VCaP (cell line): ENCODE data around the gene PLA2G2C.
"Not testable (repeated sequence)": the region's sequence is repeated elsewhere in the genome, so short reads cannot be mapped to it uniquely, and the experiment has no call there.

Experiments
- H3K27ac ChIP-seq: fragments of 450-650 bp; 2 replicates; pipeline ENCODE4 v1.5.1; 2017
- TF ChIP-seq, protein P1 (sequence below): fragments of 450-650 bp; conservative IDR thresholded peaks from 2 replicates; pipeline ENCODE4 v1.5.1; 2017; ENCODE audit warnings: mild to moderate bottlenecking, moderate library complexity

The PLA2G2C gene

DNA sequence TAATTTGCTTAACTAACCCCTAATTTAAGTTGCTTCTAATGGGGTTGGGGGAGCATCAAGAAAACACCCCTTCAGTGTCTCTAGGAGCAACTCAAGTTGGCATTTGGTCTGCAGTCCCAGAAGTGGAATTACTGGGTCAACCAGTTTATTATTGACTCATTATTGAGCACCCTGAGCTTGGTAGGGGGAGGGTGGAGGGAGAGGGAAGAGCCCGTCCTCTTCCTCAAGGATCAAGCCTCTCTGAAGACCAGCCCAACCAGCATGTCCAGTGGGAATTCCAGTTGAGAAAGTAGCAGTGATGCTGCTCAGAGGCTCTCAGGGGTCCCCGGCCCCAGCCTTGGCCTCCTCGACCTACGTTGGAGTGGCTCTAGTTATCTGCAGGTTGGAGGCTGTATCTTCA is 49.3 kb downstream of the PLA2G2C start:
- H3K27ac ChIP-seq, result peak overlapping the region; percentile 56
- TF ChIP-seq, protein P1, sequence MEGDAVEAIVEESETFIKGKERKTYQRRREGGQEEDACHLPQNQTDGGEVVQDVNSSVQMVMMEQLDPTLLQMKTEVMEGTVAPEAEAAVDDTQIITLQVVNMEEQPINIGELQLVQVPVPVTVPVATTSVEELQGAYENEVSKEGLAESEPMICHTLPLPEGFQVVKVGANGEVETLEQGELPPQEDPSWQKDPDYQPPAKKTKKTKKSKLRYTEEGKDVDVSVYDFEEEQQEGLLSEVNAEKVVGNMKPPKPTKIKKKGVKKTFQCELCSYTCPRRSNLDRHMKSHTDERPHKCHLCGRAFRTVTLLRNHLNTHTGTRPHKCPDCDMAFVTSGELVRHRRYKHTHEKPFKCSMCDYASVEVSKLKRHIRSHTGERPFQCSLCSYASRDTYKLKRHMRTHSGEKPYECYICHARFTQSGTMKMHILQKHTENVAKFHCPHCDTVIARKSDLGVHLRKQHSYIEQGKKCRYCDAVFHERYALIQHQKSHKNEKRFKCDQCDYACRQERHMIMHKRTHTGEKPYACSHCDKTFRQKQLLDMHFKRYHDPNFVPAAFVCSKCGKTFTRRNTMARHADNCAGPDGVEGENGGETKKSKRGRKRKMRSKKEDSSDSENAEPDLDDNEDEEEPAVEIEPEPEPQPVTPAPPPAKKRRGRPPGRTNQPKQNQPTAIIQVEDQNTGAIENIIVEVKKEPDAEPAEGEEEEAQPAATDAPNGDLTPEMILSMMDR, result no peak

DNA sequence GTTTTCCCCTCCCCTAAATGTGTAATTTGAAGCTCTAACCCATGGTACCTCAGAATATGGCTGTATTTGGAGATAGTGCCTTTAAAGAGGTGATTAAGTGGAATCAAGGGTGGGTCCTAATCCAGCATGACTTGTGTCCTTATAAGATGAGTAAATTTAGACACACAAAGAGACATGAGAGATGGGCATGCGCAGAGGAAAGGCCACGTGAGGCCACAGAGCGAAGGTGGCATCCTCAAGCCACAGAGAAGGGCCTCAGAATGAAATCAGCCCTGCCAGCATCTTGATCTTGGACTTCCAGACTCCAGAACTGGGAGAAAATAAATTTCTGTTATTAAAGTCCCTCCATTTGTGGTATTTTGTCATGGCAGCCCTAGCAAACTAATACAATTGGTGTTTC is 50.1 kb downstream of the PLA2G2C start:
- peak overlapping the region; percentile 56 for H3K27ac ChIP-seq
- TF ChIP-seq, protein P1, result no peak

DNA sequence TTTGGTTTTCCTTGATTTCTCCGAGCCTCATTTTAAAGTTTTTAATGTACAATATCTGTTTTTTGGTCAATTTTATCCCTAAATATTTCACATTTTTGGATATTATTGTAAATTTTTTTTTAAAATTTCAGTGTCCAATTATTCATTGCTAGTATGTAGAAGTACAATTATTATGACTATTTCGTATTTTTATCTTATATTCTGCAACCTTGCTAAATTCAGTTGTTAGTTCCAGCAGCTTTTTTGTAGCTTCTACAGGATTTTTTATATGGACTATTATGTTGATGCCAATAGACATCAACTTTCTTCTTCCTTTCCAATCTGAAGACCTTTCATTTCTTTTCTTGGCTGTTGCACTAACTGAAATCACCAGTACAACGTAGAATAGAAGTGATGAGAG is 51.3 kb downstream of the PLA2G2C start:
- TF ChIP-seq, protein P1, result no peak
- no peak overlapping the region for H3K27ac ChIP-seq

DNA sequence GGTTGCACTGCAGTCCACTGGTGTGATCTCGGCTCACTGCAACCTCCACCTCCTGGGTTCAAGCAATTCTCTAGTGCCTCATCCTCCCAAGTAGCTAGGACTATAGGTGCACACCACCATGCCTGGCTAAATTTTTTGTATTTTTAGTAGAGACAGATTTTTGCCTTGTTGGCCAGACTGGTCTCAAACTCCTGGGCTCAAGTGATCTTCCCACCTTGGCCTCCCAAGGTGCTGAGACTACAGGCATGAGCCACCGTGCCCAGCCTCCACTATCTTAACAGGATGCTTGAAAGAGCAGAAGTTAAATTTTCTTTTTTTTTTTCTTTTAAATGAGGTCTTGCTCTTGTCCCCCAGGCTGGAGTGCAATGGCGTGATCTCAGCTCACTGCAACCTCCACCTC is 55.8 kb downstream of the PLA2G2C start:
- H3K27ac ChIP-seq, result not testable (repeated sequence)

DNA sequence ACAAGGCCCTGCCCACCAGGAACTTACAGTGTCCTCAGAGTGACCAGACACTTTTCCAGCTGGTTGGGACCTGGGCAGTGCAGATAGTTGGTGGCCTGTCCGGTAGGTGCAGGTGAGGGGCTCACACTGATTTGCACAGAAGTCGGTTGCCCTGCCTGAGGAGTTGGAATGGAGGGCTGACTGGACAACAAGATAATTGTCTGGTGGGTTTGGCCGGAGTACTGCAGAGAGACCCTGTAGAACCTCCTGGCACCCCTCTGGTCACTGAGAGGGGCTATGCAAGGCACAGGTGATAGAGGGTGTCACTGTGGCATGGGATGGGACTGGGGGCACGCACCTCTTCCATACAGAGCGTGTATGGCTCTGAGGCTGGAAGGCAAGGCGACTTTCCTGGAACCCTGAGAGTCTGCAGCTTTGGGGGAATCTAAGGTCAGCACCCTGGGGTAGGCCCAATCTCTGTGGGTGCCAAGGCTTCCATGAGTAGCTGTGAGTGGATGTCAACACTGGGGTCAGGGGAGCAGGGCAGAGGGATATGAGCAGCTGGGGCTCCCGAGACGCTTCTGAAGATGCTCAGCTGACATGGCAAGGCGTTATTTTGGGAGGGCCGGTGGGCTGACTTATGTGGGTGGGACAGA is 59.4 kb downstream of the PLA2G2C start:
- no peak overlapping the region for H3K27ac ChIP-seq
- TF ChIP-seq, protein P1, result no peak

DNA sequence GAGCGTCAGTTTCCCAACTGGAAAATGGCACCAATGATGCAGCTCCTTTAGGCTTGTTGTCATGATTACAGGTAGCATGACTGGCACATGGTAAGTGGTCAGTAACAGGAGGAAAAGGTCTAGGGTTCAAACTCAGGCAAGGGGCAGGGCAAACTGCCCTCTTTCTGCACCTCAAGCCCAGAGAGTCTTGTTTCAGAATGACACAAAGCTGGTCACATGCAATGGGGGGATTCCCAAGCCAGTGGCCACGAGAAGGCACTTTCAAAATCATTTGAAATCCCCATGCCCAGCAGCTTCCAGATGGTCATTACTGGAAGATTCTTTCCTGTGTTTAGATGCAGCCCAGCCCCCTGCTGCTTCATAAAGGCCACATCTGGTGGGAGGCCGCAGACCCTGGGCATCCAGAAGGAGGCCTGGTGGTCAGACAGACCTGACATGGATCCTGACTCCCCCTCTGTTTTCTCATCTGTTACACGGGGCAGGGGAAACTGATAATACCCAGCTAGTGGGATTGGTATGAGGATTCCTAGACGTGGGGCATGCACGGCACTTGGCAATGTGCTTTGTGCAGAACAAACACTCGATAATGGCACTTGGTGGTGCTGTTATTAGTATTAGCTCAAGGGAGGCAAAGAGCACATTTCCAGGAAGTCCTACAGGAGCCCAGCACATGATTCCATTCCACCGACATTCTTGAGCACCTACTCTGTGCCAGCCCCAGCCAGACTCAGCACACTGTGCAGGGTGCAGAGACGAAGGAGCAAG is 60.1 kb downstream of the PLA2G2C start:
- TF ChIP-seq, protein P1, result no peak
- H3K27ac ChIP-seq, result no peak overlapping the region

DNA sequence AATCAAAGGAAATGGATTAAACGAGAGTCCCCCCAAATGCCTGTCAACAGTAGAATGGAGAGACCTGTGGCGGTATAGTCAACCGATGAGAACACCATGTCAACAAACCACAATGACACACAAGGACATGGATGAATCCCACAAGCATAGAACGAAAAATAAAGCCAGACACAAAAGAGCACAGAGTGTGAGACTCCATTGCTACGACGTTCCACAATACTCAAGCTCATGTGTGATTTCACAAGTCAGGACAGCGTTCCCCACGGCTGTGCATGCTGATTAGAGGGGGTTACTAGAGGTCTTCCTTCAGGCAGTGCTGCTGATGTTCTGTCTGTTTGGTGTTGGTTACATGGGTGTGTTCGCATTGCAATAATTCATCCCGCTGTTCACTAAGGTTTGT is 61.2 kb downstream of the PLA2G2C start:
- H3K27ac ChIP-seq, result no peak overlapping the region; the same call in 1 of the 2 replicates
- TF ChIP-seq, protein P1, result no peak
